Left ventricle myocardium inferior (tissue), 1 donor: ENCODE data around the gene PTPRS. TPM values are rescaled to one million over a fixed set of nuclear protein-coding genes. Genes with fewer than 3 reads are reported as not detected.

Experiments
- DNase-seq: peaks from one replicate; pipeline ENCODE4 v3.0.0-alpha.2; 2020
- H3K27ac ChIP-seq: fragments of 200-600 bp; replicated peaks from 2 replicates; pipeline ENCODE4 v1.8.0; 2021
- H3K27me3 ChIP-seq: fragments of 200-600 bp; 2 replicates; pipeline ENCODE4 v1.8.0; 2021; ENCODE audit warnings: low read depth
- H3K36me3 ChIP-seq: fragments of 200-600 bp; 2 replicates; pipeline ENCODE4 v1.8.0; 2021
- H3K4me1 ChIP-seq: fragments of 200-600 bp; 2 replicates; pipeline ENCODE4 v1.8.0; 2021
- H3K4me3 ChIP-seq: fragments of 200-600 bp; 2 replicates; pipeline ENCODE4 v1.8.0; 2021; ENCODE audit warnings: mild to moderate bottlenecking, moderate library complexity
- H3K9me3 ChIP-seq: fragments of 200-600 bp; replicated peaks from 2 replicates; pipeline ENCODE4 v1.8.0; 2021
- intact Hi-C: fragments of 100-400 bp; cut with micrococcal nuclease; formaldehyde crosslinking; loops from one replicate; pipeline ENCODE4 v1.11.0; 2022
- total RNA-seq: library from RNA; stranded (reverse); fragmentation: NEBNext Ultra II Directional; extraction: Animal tissue kit (Norgen Biotek cat#: 25700); gene quantifications from one replicate; pipeline ENCODE4 v1.2.1, GENCODE V29; 2021
- TF ChIP-seq, protein P1 (sequence below): fragments of 200-600 bp; IDR thresholded peaks from 2 replicates; pipeline ENCODE4 v1.8.0; 2021; ENCODE audit warnings: antibody characterized with exemption, mild to moderate bottlenecking, borderline replicate concordance
- donor health status: DM: no; HTN: yes; CAD: no; lungs with severe emphysema.

The PTPRS gene
- total RNA-seq, 1 donor from 2014 or later, result 40.0 TPM

DNA sequence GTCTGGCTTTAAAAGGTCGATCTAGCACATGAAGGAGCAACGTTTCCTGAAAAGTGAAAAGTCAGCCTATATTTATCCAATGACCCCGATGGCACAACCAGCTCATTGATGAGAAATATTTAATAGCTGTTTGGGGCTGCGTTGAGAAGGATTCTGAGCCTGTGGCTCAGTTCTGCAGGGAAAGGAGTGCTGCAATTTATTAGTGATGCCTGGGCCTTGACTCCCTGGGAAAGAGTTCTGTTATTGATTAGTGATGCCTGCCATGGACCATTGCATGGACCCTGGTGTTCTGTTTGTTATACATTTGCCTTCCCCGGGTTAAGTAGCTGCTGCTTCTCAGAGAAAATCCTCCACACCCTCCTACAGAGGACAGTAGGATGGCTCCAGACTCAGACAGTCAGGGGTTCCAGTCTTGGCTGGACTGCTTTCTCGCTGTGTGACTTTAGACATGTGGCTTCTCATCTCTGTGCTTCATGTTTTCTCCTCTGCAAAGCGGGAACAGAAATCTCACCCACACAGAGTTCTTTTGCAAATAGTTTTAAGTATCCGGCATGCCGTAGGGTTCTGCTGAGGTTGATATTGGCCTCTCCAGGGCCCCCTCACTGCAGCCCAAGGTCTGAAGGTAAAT is 17.7 kb upstream of the PTPRS start:
- H3K9me3 ChIP-seq, result no peaks in the 10 kb centered on the region
- intact Hi-C loops, result no loop called here
- H3K4me3 ChIP-seq, result no peak overlapping the region
- peaks cover 95% of the 10 kb centered on the region for H3K27me3 ChIP-seq
- H3K27ac ChIP-seq, result no peak overlapping the region
- DNase-seq, result no peak
- no peaks in the 10 kb centered on the region for H3K4me1 ChIP-seq
- no peaks in the 10 kb centered on the region for H3K36me3 ChIP-seq
- TF ChIP-seq, protein P1, sequence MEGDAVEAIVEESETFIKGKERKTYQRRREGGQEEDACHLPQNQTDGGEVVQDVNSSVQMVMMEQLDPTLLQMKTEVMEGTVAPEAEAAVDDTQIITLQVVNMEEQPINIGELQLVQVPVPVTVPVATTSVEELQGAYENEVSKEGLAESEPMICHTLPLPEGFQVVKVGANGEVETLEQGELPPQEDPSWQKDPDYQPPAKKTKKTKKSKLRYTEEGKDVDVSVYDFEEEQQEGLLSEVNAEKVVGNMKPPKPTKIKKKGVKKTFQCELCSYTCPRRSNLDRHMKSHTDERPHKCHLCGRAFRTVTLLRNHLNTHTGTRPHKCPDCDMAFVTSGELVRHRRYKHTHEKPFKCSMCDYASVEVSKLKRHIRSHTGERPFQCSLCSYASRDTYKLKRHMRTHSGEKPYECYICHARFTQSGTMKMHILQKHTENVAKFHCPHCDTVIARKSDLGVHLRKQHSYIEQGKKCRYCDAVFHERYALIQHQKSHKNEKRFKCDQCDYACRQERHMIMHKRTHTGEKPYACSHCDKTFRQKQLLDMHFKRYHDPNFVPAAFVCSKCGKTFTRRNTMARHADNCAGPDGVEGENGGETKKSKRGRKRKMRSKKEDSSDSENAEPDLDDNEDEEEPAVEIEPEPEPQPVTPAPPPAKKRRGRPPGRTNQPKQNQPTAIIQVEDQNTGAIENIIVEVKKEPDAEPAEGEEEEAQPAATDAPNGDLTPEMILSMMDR, result no peak

- TF ChIP-seq, protein P1, result no peak
- H3K36me3 ChIP-seq, result no peaks in the 10 kb centered on the region
- intact Hi-C loops, result no loop called here
- DNase-seq, result no peak
- H3K9me3 ChIP-seq, result no peaks in the 10 kb centered on the region
- peaks cover 95% of the 10 kb centered on the region for H3K27me3 ChIP-seq
- H3K4me1 ChIP-seq, result no peaks in the 10 kb centered on the region
- H3K27ac ChIP-seq, result no peak overlapping the region
- H3K4me3 ChIP-seq, result no peak overlapping the region
These were observed 17.0 kb upstream of the PTPRS start for GRCh38 chr19:5357584-5357983.

- Histone ChIP-seq H3K27ac (no peak overlapping the region), H3K4me3 (no peak overlapping the region), H3K4me1 (no peaks in the 10 kb centered on the region), H3K27me3 (peaks cover 99% of the 10 kb centered on the region), H3K36me3 (no peaks in the 10 kb centered on the region), H3K9me3 (no peaks in the 10 kb centered on the region)
- DNase-seq, result no peak
- TF ChIP-seq, protein P1, result no peak
- intact Hi-C loops, result no loop called here
These were observed 16.3 kb upstream of the PTPRS start for GRCh38 chr19:5356918-5357317.

GRCh38 chr19:5356428-5356827 is 15.8 kb upstream of the PTPRS start:
- Histone ChIP-seq H3K27ac (no peak overlapping the region), H3K9me3 (no peaks in the 10 kb centered on the region), H3K4me3 (no peak overlapping the region), H3K27me3 (peaks cover 99% of the 10 kb centered on the region), H3K36me3 (no peaks in the 10 kb centered on the region), H3K4me1 (no peaks in the 10 kb centered on the region)
- DNase-seq, result no peak
- intact Hi-C loops, result no loop called here
- TF ChIP-seq, protein P1, result no peak

DNA sequence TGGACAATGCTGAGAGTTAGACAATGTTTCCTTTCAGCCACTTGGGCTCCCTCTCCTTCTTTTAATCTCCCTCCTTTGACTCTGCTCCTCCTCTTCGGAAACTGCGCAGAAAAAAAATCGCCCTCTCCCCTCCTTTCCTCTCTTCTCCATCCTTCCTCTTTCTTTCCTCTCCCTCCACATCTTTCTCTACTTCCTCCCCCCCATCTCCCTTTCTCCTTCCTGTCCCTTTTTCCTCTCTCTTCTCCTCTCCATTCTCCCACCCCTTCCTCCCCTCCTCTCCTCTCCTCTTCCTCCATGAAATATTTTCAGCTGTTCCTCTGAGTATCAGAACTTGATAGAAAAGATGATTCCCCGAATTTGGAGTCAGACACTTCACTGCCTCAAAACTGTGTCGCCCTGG is 15.1 kb upstream of the PTPRS start:
- TF ChIP-seq, protein P1, result no peak
- no peak overlapping the region for H3K4me3 ChIP-seq

More for the DNA sequence above, 15.1 kb upstream of the PTPRS start:
- Histone ChIP-seq H3K4me1 (no peaks in the 10 kb centered on the region), H3K36me3 (no peaks in the 10 kb centered on the region), H3K9me3 (no peaks in the 10 kb centered on the region), H3K27ac (no peak overlapping the region), H3K27me3 (peaks cover 97% of the 10 kb centered on the region)
- no peak for DNase-seq
- intact Hi-C loops, result no loop called here
